Prostate gland (tissue), 2 donors: Measurements from ENCODE around the gene MTHFD2.

ENCODE experiments used
- CTCF ChIP-seq, 4 experiments: fragments of 200-600 bp in 2 of 4; fragments of 450-650 bp in 2 of 4; sonication (generic) in 2 of 4; IDR thresholded peaks; 1 replicate in 3 of 4; 2 replicates in 1 of 4; pipeline ENCODE4 v1.5.1; 2016 to 2019; ENCODE audit warnings: antibody characterized with exemption in 4 of 4, mild to moderate bottlenecking in 2 of 4, moderate library complexity in 2 of 4
- POLR2A ChIP-seq: fragments of 450-650 bp; IDR thresholded peaks from one replicate; pipeline ENCODE4 v1.6.1; 2016; ENCODE audit warnings: antibody characterized with exemption, mild to moderate bottlenecking

GRCh38 chr2:74225698-74226459 lies 27.5 kb downstream of the MTHFD2 start:
- no peak for TF ChIP-seq CTCF (IDR thresholded peaks at IDR 0.05)
- TF ChIP-seq POLR2A, result no peak
